ENCODE results near the gene NRXN3.

GRCh38 chr14:78904094-78904493, 733.9 kb downstream of the NRXN3 start:
- TF ChIP-seq CTCF (IDR thresholded peaks at IDR 0.05) (no peak), POLR2A (IDR thresholded peaks at IDR 0.05) (no peak)
